ENCODE data around the gene RARG. TPM values are rescaled to one million over a fixed set of nuclear protein-coding genes. Genes with fewer than 3 reads are reported as not detected.
A peak's percentile ranks its signal among the peaks of the same experiment; 100 is the strongest.

Gene RARG
- total and polyA plus RNA-seq, 2 donors (not counting 1 experiment from before 2014, with no cell fraction given): 8.8 to 15.0 TPM

- ATAC-seq (ENCODE audit: low read depth) (no peak), DNase-seq (no peak)
- Histone ChIP-seq H3K9ac (ENCODE audit: low read length) (no peak overlapping the region), H3K9me3 (ENCODE audit: control extremely low read depth in 1 of 3, control insufficient read depth in 2 of 3, insufficient read depth in 1 of 3, low read length in 2 of 3) (no peaks in the 10 kb centered on the region), H3K4me2 (replicated peaks; ENCODE audit: low read depth, low read length, poor library complexity, severe bottlenecking) (no peak overlapping the region), H4K20me1 (ENCODE audit: control insufficient read depth, insufficient read depth, low read length, poor library complexity, severe bottlenecking) (no peaks in the 10 kb centered on the region), H3K4me3 (ENCODE audit: control extremely low read depth in 1 of 5, extremely low read depth in 1 of 5, insufficient read depth in 1 of 5, low read depth in 2 of 5, low read length in 4 of 5) (no peak overlapping the region), H3K79me2 (ENCODE audit: control insufficient read depth, insufficient read depth, low read length) (no peaks in the 10 kb centered on the region), H3K27me3 (replicated peaks in 1 of 4; ENCODE audit: control extremely low read depth in 1 of 4, control insufficient read depth in 3 of 4, insufficient read depth in 4 of 4, low read length in 3 of 4) (no peaks in the 10 kb centered on the region), H3K36me3 (replicated peaks in 1 of 2; ENCODE audit: control extremely low read depth in 1 of 2, control insufficient read depth in 1 of 2, extremely low read depth in 1 of 2, insufficient read depth in 2 of 2, low read length in 1 of 2) (no peaks in the 10 kb centered on the region), H3K4me1 (ENCODE audit: control insufficient read depth in 2 of 2, insufficient read depth in 2 of 2, low read length in 2 of 2) (peaks cover 9 to 24% of the 10 kb centered on the region in 2 donors), H3K27ac (ENCODE audit: low read length in 2 of 2) (no peak overlapping the region), H2AFZ (ENCODE audit: insufficient read depth, low read depth, low read length, poor library complexity, severe bottlenecking) (no peak overlapping the region)
- H3K4me1 Mint-ChIP-seq: peaks cover 23% of the 10 kb centered on the region
- WGBS (ENCODE audit: insufficient coverage): 78% methylated on average over 11 of the region's 11 CpGs
- intact Hi-C loops (cut with micrococcal nuclease): no loop called here
- peak overlapping the region; percentile 23 for H3K4me3 Mint-ChIP-seq
- no peaks in the 10 kb centered on the region for H3K27me3 Mint-ChIP-seq
- CTCF ChIA-PET: interaction anchor here (0.8 to 1.9 kb wide), 4 partner anchors 11 to 27 kb away, joined by 3 to 7 read pairs (median 5); no protein-coding TSS in a partner anchor
- TF ChIP-seq EZH2 (IDR thresholded peaks at IDR 0.05; ENCODE audit: borderline replicate concordance, insufficient read depth, low read depth, low read length, poor library complexity, severe bottlenecking): no peak
- TF ChIP-seq, protein P1, sequence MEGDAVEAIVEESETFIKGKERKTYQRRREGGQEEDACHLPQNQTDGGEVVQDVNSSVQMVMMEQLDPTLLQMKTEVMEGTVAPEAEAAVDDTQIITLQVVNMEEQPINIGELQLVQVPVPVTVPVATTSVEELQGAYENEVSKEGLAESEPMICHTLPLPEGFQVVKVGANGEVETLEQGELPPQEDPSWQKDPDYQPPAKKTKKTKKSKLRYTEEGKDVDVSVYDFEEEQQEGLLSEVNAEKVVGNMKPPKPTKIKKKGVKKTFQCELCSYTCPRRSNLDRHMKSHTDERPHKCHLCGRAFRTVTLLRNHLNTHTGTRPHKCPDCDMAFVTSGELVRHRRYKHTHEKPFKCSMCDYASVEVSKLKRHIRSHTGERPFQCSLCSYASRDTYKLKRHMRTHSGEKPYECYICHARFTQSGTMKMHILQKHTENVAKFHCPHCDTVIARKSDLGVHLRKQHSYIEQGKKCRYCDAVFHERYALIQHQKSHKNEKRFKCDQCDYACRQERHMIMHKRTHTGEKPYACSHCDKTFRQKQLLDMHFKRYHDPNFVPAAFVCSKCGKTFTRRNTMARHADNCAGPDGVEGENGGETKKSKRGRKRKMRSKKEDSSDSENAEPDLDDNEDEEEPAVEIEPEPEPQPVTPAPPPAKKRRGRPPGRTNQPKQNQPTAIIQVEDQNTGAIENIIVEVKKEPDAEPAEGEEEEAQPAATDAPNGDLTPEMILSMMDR (IDR thresholded peaks at IDR 0.05): no peak
- POLR2A ChIA-PET: no interaction called here
- peak overlapping the region; percentile 10 for H3K27ac Mint-ChIP-seq
- no peaks in the 10 kb centered on the region for H3K9me3 Mint-ChIP-seq (ENCODE audit: insufficient read depth)
Observed at GRCh38 chr12:53224061-53224896, 7.7 kb downstream of the RARG start.

All from B cell (primary cell).